GM18519 (cell line): ENCODE measurements around the gene ATXN7.

Experiments
- ATAC-seq: cut with Tn5 transposase; IDR thresholded peaks from one replicate; pipeline ENCODE4 v1.9.1; 2021; ENCODE audit warnings: mild to moderate bottlenecking, moderate library complexity; ENCODE audit not compliant: unreplicated experiment, low FRiP score

Gene ATXN7

GRCh38 chr3:63900459-63900858 lies 36.8 kb downstream of the ATXN7 start:
- ATAC-seq: no peak

GRCh38 chr3:63905731-63906620 lies 42.3 kb downstream of the ATXN7 start:
- ATAC-seq: no peak

GRCh38 chr3:63908081-63908736 lies 44.5 kb downstream of the ATXN7 start:
- no peak for ATAC-seq

GRCh38 chr3:63908776-63909175 lies 45.1 kb downstream of the ATXN7 start:
- ATAC-seq: no peak

GRCh38 chr3:63909431-63909830 lies 45.8 kb downstream of the ATXN7 start:
- no peak for ATAC-seq

- no peak for ATAC-seq
Measured at GRCh38 chr3:63910001-63910400, 46.3 kb downstream of the ATXN7 start.

- ATAC-seq: peak; percentile 31
Measured at GRCh38 chr3:63910891-63911290, 47.2 kb downstream of the ATXN7 start.

- peak; percentile 12 for ATAC-seq
Measured at GRCh38 chr3:63911509-63911872, 47.8 kb downstream of the ATXN7 start.

- ATAC-seq: peak; percentile 55
Measured at GRCh38 chr3:63911873-63912767, 48.5 kb downstream of the ATXN7 start, which contains the start of gene SCAANT1. Gene SCAANT1 (minus strand): TSS chr3:63912383.

- no peak for ATAC-seq
Measured at GRCh38 chr3:63912768-63913588, 49.3 kb downstream of the ATXN7 start.

- ATAC-seq: no peak
Measured at GRCh38 chr3:63914312-63914711, 50.6 kb downstream of the ATXN7 start.

GRCh38 chr3:63918321-63918720 lies 54.7 kb downstream of the ATXN7 start:
- ATAC-seq: no peak

- no peak for ATAC-seq
Measured at GRCh38 chr3:63920001-63920400, 56.3 kb downstream of the ATXN7 start.

GRCh38 chr3:63921741-63922482 lies 58.2 kb downstream of the ATXN7 start:
- ATAC-seq: peak; percentile 79

- ATAC-seq: no peak
Measured at GRCh38 chr3:63922491-63923199, 59.0 kb downstream of the ATXN7 start.

GRCh38 chr3:63926309-63926708 lies 62.6 kb downstream of the ATXN7 start:
- ATAC-seq: no peak

- ATAC-seq: peak; percentile 89
Measured at GRCh38 chr3:63927422-63928280, 64.0 kb downstream of the ATXN7 start.

GRCh38 chr3:63931290-63931689 lies 67.6 kb downstream of the ATXN7 start:
- ATAC-seq: no peak
